Myometrial cell (primary cell): Measurements from ENCODE around the gene BBS9. TPM values are rescaled to one million over a fixed set of nuclear protein-coding genes. Genes with fewer than 3 reads are reported as not detected.

Source experiments
- total RNA-seq: library from RNA; depleted of rRNA; stranded (reverse); fragments of >200 nt; gene quantifications from 2 replicates; pipeline ENCODE4 v1.2.3, GENCODE V29; 2015

BBS9 gene
- total RNA-seq, result 14.5 and 19.6 TPM in 2 replicates

GRCh38 chr7:33128990-33129805 is at the start of gene BBS9:
TSS of gene BBS9 (plus strand) at chr7:33129564. CDS start at chr7:33146253, 16,689 bp downstream.

DNA sequence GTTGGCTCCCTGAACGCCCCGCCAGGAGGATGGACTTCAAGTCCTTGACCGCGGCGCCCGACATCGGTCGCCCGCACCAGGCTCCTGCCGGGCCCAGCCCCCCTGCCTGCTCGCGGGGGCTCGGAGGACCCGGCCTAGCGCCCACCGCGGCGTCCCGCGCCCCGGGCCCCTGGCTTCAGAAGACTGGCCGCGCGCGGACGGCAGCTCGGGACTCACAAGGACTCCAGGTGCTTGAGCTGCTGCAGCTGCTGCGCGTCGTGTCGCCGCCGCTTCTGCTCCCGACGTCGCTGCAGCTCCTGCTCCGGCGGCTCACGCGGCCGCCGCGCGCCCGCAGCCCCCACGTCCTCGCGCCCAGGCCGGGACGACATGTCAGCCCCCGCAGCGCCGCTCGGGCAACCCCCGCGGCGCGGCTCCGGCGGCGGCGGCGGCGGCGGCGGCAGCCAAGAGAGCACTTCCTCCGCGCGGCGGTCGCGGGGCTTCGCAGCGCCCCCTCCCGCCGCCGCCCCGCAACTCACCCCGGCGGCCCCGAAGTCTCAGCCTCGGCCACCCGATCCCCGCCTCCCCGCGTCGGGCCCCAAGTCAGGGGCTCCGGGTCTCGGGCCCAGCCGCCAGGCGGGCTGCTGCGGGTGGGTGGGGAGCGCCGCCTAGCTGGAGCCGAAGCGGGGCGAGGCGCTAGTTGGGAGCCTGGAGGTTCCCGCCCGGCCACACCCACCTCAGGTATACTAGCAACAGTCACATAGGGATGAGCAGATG is 20.2 kb upstream of the BBS9 start, which contains the start of gene RP9:
TSS of gene RP9 (minus strand) at position 400 of the 753 bp plus-strand sequence. CDS start at position 368, 32 bp downstream.

Other genes starting within 250 kb of the BBS9 start
- 14.4 and 22.5 TPM in 2 replicates for gene KBTBD2, start 237.8 kb upstream of the BBS9 start, total RNA-seq
- 147 and 150 TPM in 2 replicates for gene FKBP9, start 172.1 kb upstream of the BBS9 start, total RNA-seq
- 15.2 and 22.8 TPM in 2 replicates for gene NT5C3A, start 66.8 kb upstream of the BBS9 start, total RNA-seq
- gene RP9, start 20.2 kb upstream of the BBS9 start, total RNA-seq, result 4.6 and 8.3 TPM in 2 replicates